Endothelial cell of umbilical vein (primary cell): Measurements from ENCODE around the gene ZBTB20. TPM values are rescaled to one million over a fixed set of nuclear protein-coding genes. Genes with fewer than 3 reads are reported as not detected.
A peak's percentile ranks its signal among the peaks of the same experiment; 100 is the strongest.

Experiments
- BruUV-seq: library from RNA; stranded (reverse); fragments of 400-500 nt; replicated peaks from 2 replicates; lab custom pipeline; 2021; lab: Mats Ljungman, UMichigan
- CTCF ChIA-PET: fragments of 300-600, 350-600 bp; sonication (Branson Sonifier 250); formaldehyde crosslinking; loops from one replicate; lab custom pipeline; 2021; ENCODE audit warnings: antibody characterized with exemption, inconsistent platforms; lab: Charles Lee
- POLR2A ChIA-PET: fragments of 300-600, 350-600 bp; sonication (Branson Sonifier 250); formaldehyde crosslinking; loops from one replicate; lab custom pipeline; 2021; ENCODE audit warnings: antibody characterized with exemption, inconsistent platforms; lab: Charles Lee
- DNase-seq: peaks from one replicate; pipeline ENCODE4 v3.0.0-alpha.2; 2011; ENCODE audit warnings: low read depth, low spot score
- FAIRE-seq: peaks from 2 replicates; lab custom pipeline; 2011; peaks lifted over from hg19 to GRCh38; lab: Jason Lieb, UNC
- H2AFZ ChIP-seq: 2 replicates; pipeline ENCODE4 v1.6.0; 2012; ENCODE audit warnings: low read depth, low read length, control low read depth, inconsistent platforms
- H3K27ac ChIP-seq: 2 replicates; pipeline ENCODE4 v1.5.1; 2011; ENCODE audit warnings: low read depth, mild to moderate bottlenecking, control low read depth, low read length, moderate library complexity; ENCODE audit not compliant: insufficient read depth
- H3K27me3 ChIP-seq, 2 experiments: 2 replicates each; pipeline versions ENCODE4 v1.6.0 to v1.6.1; 2011; ENCODE audit warnings: low read length in 2 of 2, mixed read lengths in 1 of 2; ENCODE audit not compliant: control insufficient read depth in 2 of 2, insufficient read depth in 2 of 2
- H3K36me3 ChIP-seq, 2 experiments: 2 replicates in 1 of 2; 3 replicates in 1 of 2; pipeline ENCODE4 v1.5.1; 2011; ENCODE audit warnings: low read length in 2 of 2, mild to moderate bottlenecking in 1 of 2, moderate library complexity in 1 of 2; ENCODE audit not compliant: control insufficient read depth in 2 of 2, insufficient read depth in 2 of 2; ENCODE audit errors: extremely low read depth in 1 of 2
- H3K4me1 ChIP-seq: 3 replicates; pipeline ENCODE4 v1.5.1; 2011; ENCODE audit warnings: mild to moderate bottlenecking, low read length; ENCODE audit not compliant: control insufficient read depth, insufficient read depth; ENCODE audit errors: extremely low read depth
- H3K4me2 ChIP-seq: 2 replicates; pipeline ENCODE4 v1.6.1; 2011; ENCODE audit warnings: low read length, control low read depth, mixed read lengths; ENCODE audit not compliant: insufficient read depth
- H3K4me3 ChIP-seq, 3 experiments: fragments of 200-600 bp in 1 of 3; sonication (generic), shearing (Covaris generic) in 1 of 3; replicated peaks in 1 of 3; 2 replicates each; pipeline ENCODE4 v1.5.1; 2011 to 2016; ENCODE audit warnings: control low read depth in 3 of 3, low read length in 3 of 3, mild to moderate bottlenecking in 2 of 3, inconsistent platforms in 1 of 3, low read depth in 1 of 3, moderate library complexity in 1 of 3; ENCODE audit not compliant: insufficient read depth in 1 of 3
- H3K79me2 ChIP-seq: 2 replicates; pipeline ENCODE4 v1.6.0; 2012; ENCODE audit warnings: low read length, inconsistent platforms; ENCODE audit not compliant: control insufficient read depth, insufficient read depth
- H3K9ac ChIP-seq: replicated peaks from 2 replicates; pipeline ENCODE3; 2011; ENCODE audit warnings: low read length, control low read depth; ENCODE audit not compliant: insufficient read depth; ENCODE audit errors: extremely low read depth
- H3K9me1 ChIP-seq: replicated peaks from 3 replicates; pipeline ENCODE4 v1.6.0; 2011; ENCODE audit warnings: mild to moderate bottlenecking, low read length; ENCODE audit not compliant: control insufficient read depth, insufficient read depth; ENCODE audit errors: extremely low read depth
- H3K9me3 ChIP-seq: replicated peaks from 2 replicates; pipeline ENCODE4 v1.5.1; 2012; ENCODE audit warnings: low read length, inconsistent platforms; ENCODE audit not compliant: control insufficient read depth, insufficient read depth
- H4K20me1 ChIP-seq: replicated peaks from 2 replicates; pipeline ENCODE3; 2011; ENCODE audit warnings: mild to moderate bottlenecking, low read length; ENCODE audit not compliant: control insufficient read depth, insufficient read depth; ENCODE audit errors: extremely low read depth
- EZH2 ChIP-seq: IDR thresholded peaks from 2 replicates; pipeline ENCODE4 v1.6.1; 2012; ENCODE audit warnings: borderline replicate concordance, low read depth, mild to moderate bottlenecking, moderate library complexity, low read length, inconsistent platforms; ENCODE audit not compliant: severe bottlenecking
- FOS ChIP-seq: IDR thresholded peaks from 2 replicates; pipeline ENCODE4 v1.6.1; 2011; ENCODE audit warnings: mild to moderate bottlenecking, low read length, moderate library complexity, borderline replicate concordance; ENCODE audit not compliant: insufficient read depth
- GATA2 ChIP-seq: IDR thresholded peaks from 2 replicates; pipeline ENCODE4 v1.7.0; 2011; ENCODE audit warnings: low read depth, mild to moderate bottlenecking, moderate library complexity, mixed read lengths, low read length; ENCODE audit not compliant: insufficient read length, insufficient read depth
- JUN ChIP-seq: IDR thresholded peaks from 2 replicates; pipeline ENCODE4 v1.6.1; 2011; ENCODE audit warnings: borderline replicate concordance, low read depth; ENCODE audit not compliant: insufficient read length, insufficient read depth
- MYC ChIP-seq: IDR thresholded peaks from one replicate; pipeline ENCODE4 v1.6.1; 2011; ENCODE audit warnings: mild to moderate bottlenecking, low read depth, low read length
- POLR2A ChIP-seq: IDR thresholded peaks from 2 replicates; pipeline ENCODE4 v1.6.1; 2012; ENCODE audit warnings: low read depth, mild to moderate bottlenecking, control low read depth, low read length
- POLR2AphosphoS5 ChIP-seq: IDR thresholded peaks from 2 replicates; pipeline ENCODE4 v1.6.1; 2012; ENCODE audit warnings: low read depth, mild to moderate bottlenecking, control low read depth, low read length, moderate library complexity; ENCODE audit not compliant: insufficient read depth
- dilution Hi-C: fragments of 300-500 bp; cut with MboI; formaldehyde crosslinking; loops from one replicate; pipeline ENCODE4 v1.15.0; 2019; ENCODE audit warnings: low sequenced_read_pairs; ENCODE audit not compliant: extremely low pct_ligation_motif_present
- intact Hi-C: fragments of 100-400 bp; cut with micrococcal nuclease; formaldehyde crosslinking; loops from one replicate; pipeline ENCODE4 v1.10.0; 2022
- polyA plus RNA-seq, 4 experiments: library from polyadenylated mRNA; depleted of rRNA in 3 of 4; stranded (reverse) in 3 of 4; unstranded in 1 of 4; fragments of >200 nt; gene quantifications; 2 replicates each; pipeline versions ENCODE4 v1.2.1 to v1.2.3, GENCODE V29; 2011 to 2012; ENCODE audit warnings: missing spikeins in 1 of 4
- total RNA-seq: library from RNA; stranded (reverse); gene quantifications from 2 replicates; pipeline ENCODE4 v1.2.3, GENCODE V29; 2021
- TF ChIP-seq, protein P1 (sequence below): IDR thresholded peaks from 2 replicates; pipeline ENCODE4 v1.6.1; 2011; ENCODE audit not compliant: insufficient read depth, insufficient read length
- TF ChIP-seq, protein P2 (sequence below), 2 donors: IDR thresholded peaks; 1 replicate in 1 of 2; 2 replicates in 1 of 2; pipeline ENCODE4 v1.5.1; 2011; ENCODE audit warnings: low read length in 2 of 2, mild to moderate bottlenecking in 2 of 2, moderate library complexity in 2 of 2, control low read depth in 1 of 2, inconsistent platforms in 1 of 2, low read depth in 1 of 2; ENCODE audit not compliant: insufficient read depth in 1 of 2; ENCODE audit errors: extremely low read depth in 1 of 2

ZBTB20 gene
- total and polyA plus RNA-seq, 2 donors (not counting 3 experiments of a cell fraction or from before 2014, with no cell fraction given), result 2.1 to 20.5 TPM

DNA sequence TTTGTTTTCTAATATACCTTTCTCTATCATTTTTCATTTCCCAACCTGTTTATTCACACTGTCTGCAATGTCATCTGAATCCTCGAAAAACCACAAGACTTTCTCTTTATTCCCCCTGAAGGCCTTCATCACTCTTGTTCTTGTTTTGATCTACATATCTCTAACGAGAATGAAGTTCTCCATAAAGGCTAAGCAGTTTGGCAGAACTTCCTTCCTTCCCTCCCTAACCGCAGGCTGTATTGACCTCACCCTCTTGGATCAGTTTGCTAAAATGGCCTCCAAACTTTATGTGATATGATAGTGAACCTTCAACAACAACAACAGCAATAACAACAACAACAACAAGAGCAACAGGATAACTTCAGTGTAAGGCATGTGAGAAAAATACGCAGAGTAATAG lies 460.5 kb downstream of the ZBTB20 start:
- Histone ChIP-seq H3K27me3 (no peaks in the 10 kb centered on the region), H3K4me2 (no peak overlapping the region), H2AFZ (peak overlapping the region; percentile 23), H3K79me2 (no peaks in the 10 kb centered on the region), H4K20me1 (no peaks in the 10 kb centered on the region), H3K4me3 (no peak overlapping the region), H3K27ac (no peak overlapping the region), H3K9me1 (no peaks in the 10 kb centered on the region), H3K9ac (no peak overlapping the region), H3K36me3 (no peaks in the 10 kb centered on the region), H3K4me1 (no peaks in the 10 kb centered on the region), H3K9me3 (no peaks in the 10 kb centered on the region)
- BruUV-seq, result no TSS peak
- ChIA-PET POLR2A (no interaction called here), CTCF (interaction anchor here (2.5 kb wide), 1 partner anchor 13 kb away, joined by 6 read pairs; no protein-coding TSS in a partner anchor)
- intact Hi-C loops (no loop called here), dilution Hi-C loops (no loop called here)
- peak; percentile 2 for DNase-seq
- FAIRE-seq, result no peak
- TF ChIP-seq, protein P1, sequence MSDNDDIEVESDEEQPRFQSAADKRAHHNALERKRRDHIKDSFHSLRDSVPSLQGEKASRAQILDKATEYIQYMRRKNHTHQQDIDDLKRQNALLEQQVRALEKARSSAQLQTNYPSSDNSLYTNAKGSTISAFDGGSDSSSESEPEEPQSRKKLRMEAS, result no peak

DNA sequence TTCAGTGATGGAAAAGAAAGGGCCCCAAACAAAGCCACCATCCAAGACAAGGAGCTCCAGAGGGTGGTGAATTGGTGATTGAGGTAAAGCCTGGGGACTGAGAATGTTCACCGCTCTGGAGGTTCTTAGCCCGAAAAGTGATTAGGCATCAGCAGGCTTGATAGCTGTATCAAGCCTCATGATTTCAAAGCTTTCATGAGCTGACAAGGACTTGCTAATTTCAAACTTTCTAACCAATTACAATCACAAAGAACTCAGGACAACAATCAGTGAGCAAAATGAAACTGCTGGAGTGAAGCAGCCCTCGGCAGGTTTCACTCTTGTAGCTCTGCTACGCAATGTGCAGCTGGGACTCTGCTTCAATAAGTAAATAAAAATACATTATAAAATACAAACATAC lies 461.9 kb downstream of the ZBTB20 start:
- H3K4me1 ChIP-seq, result no peaks in the 10 kb centered on the region
- H3K27me3 ChIP-seq, result no peaks in the 10 kb centered on the region
- no peaks in the 10 kb centered on the region for H3K36me3 ChIP-seq
- no peaks in the 10 kb centered on the region for H3K79me2 ChIP-seq
- BruUV-seq, result no TSS peak
- TF ChIP-seq POLR2A (no peak), JUN (no peak), POLR2AphosphoS5 (no peak), MYC (no peak), EZH2 (no peak), GATA2 (no peak), FOS (no peak)
- TF ChIP-seq, protein P2, sequence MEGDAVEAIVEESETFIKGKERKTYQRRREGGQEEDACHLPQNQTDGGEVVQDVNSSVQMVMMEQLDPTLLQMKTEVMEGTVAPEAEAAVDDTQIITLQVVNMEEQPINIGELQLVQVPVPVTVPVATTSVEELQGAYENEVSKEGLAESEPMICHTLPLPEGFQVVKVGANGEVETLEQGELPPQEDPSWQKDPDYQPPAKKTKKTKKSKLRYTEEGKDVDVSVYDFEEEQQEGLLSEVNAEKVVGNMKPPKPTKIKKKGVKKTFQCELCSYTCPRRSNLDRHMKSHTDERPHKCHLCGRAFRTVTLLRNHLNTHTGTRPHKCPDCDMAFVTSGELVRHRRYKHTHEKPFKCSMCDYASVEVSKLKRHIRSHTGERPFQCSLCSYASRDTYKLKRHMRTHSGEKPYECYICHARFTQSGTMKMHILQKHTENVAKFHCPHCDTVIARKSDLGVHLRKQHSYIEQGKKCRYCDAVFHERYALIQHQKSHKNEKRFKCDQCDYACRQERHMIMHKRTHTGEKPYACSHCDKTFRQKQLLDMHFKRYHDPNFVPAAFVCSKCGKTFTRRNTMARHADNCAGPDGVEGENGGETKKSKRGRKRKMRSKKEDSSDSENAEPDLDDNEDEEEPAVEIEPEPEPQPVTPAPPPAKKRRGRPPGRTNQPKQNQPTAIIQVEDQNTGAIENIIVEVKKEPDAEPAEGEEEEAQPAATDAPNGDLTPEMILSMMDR (IDR thresholded peaks at IDR 0.05; ENCODE audit: extremely low read depth in 1 of 2, insufficient read depth in 1 of 2, low read depth in 1 of 2, low read length in 2 of 2), result no peak
- TF ChIP-seq, protein P1, result no peak
- dilution Hi-C loops, result no loop called here
- H3K27ac ChIP-seq, result no peak overlapping the region
- H3K9me1 ChIP-seq, result no peaks in the 10 kb centered on the region
- no peak overlapping the region for H2AFZ ChIP-seq
- H3K4me3 ChIP-seq, result no peak overlapping the region
- POLR2A ChIA-PET, result no interaction called here
- intact Hi-C loops, result no loop called here
- no peak for DNase-seq
- H3K9me3 ChIP-seq, result no peaks in the 10 kb centered on the region
- H4K20me1 ChIP-seq, result no peaks in the 10 kb centered on the region
- FAIRE-seq, result no peak
- no peak overlapping the region for H3K9ac ChIP-seq
- H3K4me2 ChIP-seq, result no peak overlapping the region
- CTCF ChIA-PET, result interaction anchor here (0.8 to 2.5 kb wide), 2 partner anchors 9 to 12 kb away, joined by 4 to 6 read pairs; no protein-coding TSS in a partner anchor
